ENCODE data around the gene TJP3. TPM values are rescaled to one million over a fixed set of nuclear protein-coding genes. Genes with fewer than 3 reads are reported as not detected.

TJP3 gene
- total RNA-seq, 1 donor from 2014 or later = 3.1 TPM

- H3K9me3 Mint-ChIP-seq (ENCODE audit: unreplicated experiment) = peaks cover 6% of the 10 kb centered on the region
Measured at GRCh38 chr19:3798137-3798536, 90.0 kb downstream of the TJP3 start.

More at GRCh38 chr19:3798137-3798536, 90.0 kb downstream of the TJP3 start:
- Mint-ChIP-seq H3K36me3 (ENCODE audit: unreplicated experiment) (peaks cover 6% of the 10 kb centered on the region), H3K27ac (ENCODE audit: unreplicated experiment) (no peak overlapping the region), H3K27me3 (ENCODE audit: unreplicated experiment) (peaks cover 4% of the 10 kb centered on the region), H3K4me1 (ENCODE audit: low read depth, unreplicated experiment) (peaks cover 2% of the 10 kb centered on the region), H3K4me3 (ENCODE audit: unreplicated experiment) (no peak overlapping the region)
- no peak for TF ChIP-seq CTCF (IDR thresholded peaks at IDR 0.05; ENCODE audit: partially characterized antibody, unreplicated experiment)
- no peak for DNase-seq

Other genes with a start within 250 kb of the TJP3 start
- not detected for gene SMIM24, start 227.9 kb upstream of the TJP3 start, total RNA-seq (ENCODE audit: unreplicated experiment)
- gene SMIM44, start 224.9 kb upstream of the TJP3 start, total RNA-seq (ENCODE audit: unreplicated experiment) = not detected
- gene DOHH, start 207.7 kb upstream of the TJP3 start, total RNA-seq (ENCODE audit: unreplicated experiment) = 8.5 TPM
- 51.3 TPM for gene FZR1, start 202.1 kb upstream of the TJP3 start, total RNA-seq (ENCODE audit: unreplicated experiment)
- 2.5 TPM for gene TEKTIP1, start 169.2 kb upstream of the TJP3 start, total RNA-seq (ENCODE audit: unreplicated experiment)
- 134 TPM for gene MFSD12, start 150.8 kb upstream of the TJP3 start, total RNA-seq (ENCODE audit: unreplicated experiment)
- gene HMG20B, start 135.4 kb upstream of the TJP3 start, total RNA-seq (ENCODE audit: unreplicated experiment) = 55.3 TPM
- 0.20 TPM for gene GIPC3, start 122.9 kb upstream of the TJP3 start, total RNA-seq (ENCODE audit: unreplicated experiment)
- not detected for gene TBXA2R, start 101.5 kb upstream of the TJP3 start, total RNA-seq (ENCODE audit: unreplicated experiment)
- gene CACTIN, start 81.6 kb upstream of the TJP3 start, total RNA-seq (ENCODE audit: unreplicated experiment) = 29.7 TPM
- 169 TPM for gene PIP5K1C, start 7.9 kb upstream of the TJP3 start, total RNA-seq (ENCODE audit: unreplicated experiment)
- gene APBA3, start 53.3 kb downstream of the TJP3 start, total RNA-seq (ENCODE audit: unreplicated experiment) = 23.3 TPM
- gene MRPL54, start 54.3 kb downstream of the TJP3 start, total RNA-seq (ENCODE audit: unreplicated experiment) = 33.0 TPM
- not detected for gene RAX2, start 63.8 kb downstream of the TJP3 start, total RNA-seq (ENCODE audit: unreplicated experiment)
- not detected for gene MATK, start 78.0 kb downstream of the TJP3 start, total RNA-seq (ENCODE audit: unreplicated experiment)
- 8.9 TPM for gene ZFR2, start 160.7 kb downstream of the TJP3 start, total RNA-seq (ENCODE audit: unreplicated experiment)
- gene ATCAY, start 172.3 kb downstream of the TJP3 start, total RNA-seq (ENCODE audit: unreplicated experiment) = 182 TPM
- 4.0 TPM for gene NMRK2, start 224.7 kb downstream of the TJP3 start, total RNA-seq (ENCODE audit: unreplicated experiment)

All from glutamatergic neuron (in vitro differentiated cells).